ENCODE measurements around the gene DLK1. TPM values are rescaled to one million over a fixed set of nuclear protein-coding genes. Genes with fewer than 3 reads are reported as not detected.

Gene DLK1
- total RNA-seq, 1 experiment from 2014 or later = 0.69 TPM

DNA sequence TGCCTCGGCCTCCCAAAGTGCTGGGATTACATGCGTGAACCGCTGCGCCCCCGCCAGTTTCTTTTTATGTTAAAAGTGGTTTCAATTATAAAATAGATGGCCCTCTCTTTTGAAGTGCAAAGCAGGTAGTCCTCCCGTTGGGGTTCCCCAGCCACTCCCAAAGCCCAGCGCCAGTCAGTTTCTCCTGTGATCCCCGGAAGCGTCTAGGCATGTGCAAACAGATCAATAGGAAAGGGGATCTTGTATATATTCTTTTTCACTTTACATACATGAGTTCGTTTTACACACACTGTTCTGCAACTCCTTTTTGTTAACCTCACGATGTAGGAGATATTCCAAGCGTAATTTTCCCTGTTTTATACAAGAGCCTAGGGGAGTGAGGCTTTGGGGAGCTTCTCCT lies 16.3 kb upstream of the DLK1 start:
- CTCF ChIA-PET = no interaction called here
- intact Hi-C loops (cut with micrococcal nuclease; ENCODE audit: unreplicated experiment) (no loop called here), in situ Hi-C loops (cut with HindIII; ENCODE audit: low pct_unique_long_range_greater_than_20kb, low sequenced_read_pairs) (no loop called here)
- H3K9me3 ChIP-seq (ENCODE audit: control insufficient read depth, insufficient read depth, low read depth, low read length) = no peaks in the 10 kb centered on the region
- no peak overlapping the region for H3K4me3 ChIP-seq (ENCODE audit: low read depth in 2 of 2, low read length in 2 of 2)
- no peaks in the 10 kb centered on the region for H3K36me3 ChIP-seq (ENCODE audit: control insufficient read depth, insufficient read depth, low read length)
- TF ChIP-seq, protein P1, sequence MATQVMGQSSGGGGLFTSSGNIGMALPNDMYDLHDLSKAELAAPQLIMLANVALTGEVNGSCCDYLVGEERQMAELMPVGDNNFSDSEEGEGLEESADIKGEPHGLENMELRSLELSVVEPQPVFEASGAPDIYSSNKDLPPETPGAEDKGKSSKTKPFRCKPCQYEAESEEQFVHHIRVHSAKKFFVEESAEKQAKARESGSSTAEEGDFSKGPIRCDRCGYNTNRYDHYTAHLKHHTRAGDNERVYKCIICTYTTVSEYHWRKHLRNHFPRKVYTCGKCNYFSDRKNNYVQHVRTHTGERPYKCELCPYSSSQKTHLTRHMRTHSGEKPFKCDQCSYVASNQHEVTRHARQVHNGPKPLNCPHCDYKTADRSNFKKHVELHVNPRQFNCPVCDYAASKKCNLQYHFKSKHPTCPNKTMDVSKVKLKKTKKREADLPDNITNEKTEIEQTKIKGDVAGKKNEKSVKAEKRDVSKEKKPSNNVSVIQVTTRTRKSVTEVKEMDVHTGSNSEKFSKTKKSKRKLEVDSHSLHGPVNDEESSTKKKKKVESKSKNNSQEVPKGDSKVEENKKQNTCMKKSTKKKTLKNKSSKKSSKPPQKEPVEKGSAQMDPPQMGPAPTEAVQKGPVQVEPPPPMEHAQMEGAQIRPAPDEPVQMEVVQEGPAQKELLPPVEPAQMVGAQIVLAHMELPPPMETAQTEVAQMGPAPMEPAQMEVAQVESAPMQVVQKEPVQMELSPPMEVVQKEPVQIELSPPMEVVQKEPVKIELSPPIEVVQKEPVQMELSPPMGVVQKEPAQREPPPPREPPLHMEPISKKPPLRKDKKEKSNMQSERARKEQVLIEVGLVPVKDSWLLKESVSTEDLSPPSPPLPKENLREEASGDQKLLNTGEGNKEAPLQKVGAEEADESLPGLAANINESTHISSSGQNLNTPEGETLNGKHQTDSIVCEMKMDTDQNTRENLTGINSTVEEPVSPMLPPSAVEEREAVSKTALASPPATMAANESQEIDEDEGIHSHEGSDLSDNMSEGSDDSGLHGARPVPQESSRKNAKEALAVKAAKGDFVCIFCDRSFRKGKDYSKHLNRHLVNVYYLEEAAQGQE (IDR thresholded peaks at IDR 0.05; ENCODE audit: insufficient read depth in 1 of 2, low read depth in 2 of 2, low read length in 1 of 2) = no peak
- TF ChIP-seq, protein P2, sequence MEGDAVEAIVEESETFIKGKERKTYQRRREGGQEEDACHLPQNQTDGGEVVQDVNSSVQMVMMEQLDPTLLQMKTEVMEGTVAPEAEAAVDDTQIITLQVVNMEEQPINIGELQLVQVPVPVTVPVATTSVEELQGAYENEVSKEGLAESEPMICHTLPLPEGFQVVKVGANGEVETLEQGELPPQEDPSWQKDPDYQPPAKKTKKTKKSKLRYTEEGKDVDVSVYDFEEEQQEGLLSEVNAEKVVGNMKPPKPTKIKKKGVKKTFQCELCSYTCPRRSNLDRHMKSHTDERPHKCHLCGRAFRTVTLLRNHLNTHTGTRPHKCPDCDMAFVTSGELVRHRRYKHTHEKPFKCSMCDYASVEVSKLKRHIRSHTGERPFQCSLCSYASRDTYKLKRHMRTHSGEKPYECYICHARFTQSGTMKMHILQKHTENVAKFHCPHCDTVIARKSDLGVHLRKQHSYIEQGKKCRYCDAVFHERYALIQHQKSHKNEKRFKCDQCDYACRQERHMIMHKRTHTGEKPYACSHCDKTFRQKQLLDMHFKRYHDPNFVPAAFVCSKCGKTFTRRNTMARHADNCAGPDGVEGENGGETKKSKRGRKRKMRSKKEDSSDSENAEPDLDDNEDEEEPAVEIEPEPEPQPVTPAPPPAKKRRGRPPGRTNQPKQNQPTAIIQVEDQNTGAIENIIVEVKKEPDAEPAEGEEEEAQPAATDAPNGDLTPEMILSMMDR (IDR thresholded peaks at IDR 0.05) = no peak
- TF ChIP-seq SIN3A (IDR thresholded peaks at IDR 0.05; ENCODE audit: borderline replicate concordance, insufficient read depth, low read depth, low read length) = no peak
- TF ChIP-seq TCF7L2 (IDR thresholded peaks at IDR 0.05; ENCODE audit: low read depth, low read length) = no peak
- TF ChIP-seq POLR2AphosphoS5 (IDR thresholded peaks at IDR 0.05; ENCODE audit: low read depth, low read length) = no peak
- H3K27ac ChIP-seq (ENCODE audit: low read length) = no peak overlapping the region
- ATAC-seq (no peak), DNase-seq (ENCODE audit: low read depth, low spot score) (no peak)
- H3K4me1 ChIP-seq (ENCODE audit: control insufficient read depth, insufficient read depth, low read length) = no peaks in the 10 kb centered on the region; the same call in none of the 2 replicates
- BruUV-seq (replicated peaks) = no TSS peak
- no peaks in the 10 kb centered on the region for H3K27me3 ChIP-seq (ENCODE audit: control insufficient read depth, insufficient read depth, low read length)
- POLR2A ChIA-PET = no interaction called here

DNA sequence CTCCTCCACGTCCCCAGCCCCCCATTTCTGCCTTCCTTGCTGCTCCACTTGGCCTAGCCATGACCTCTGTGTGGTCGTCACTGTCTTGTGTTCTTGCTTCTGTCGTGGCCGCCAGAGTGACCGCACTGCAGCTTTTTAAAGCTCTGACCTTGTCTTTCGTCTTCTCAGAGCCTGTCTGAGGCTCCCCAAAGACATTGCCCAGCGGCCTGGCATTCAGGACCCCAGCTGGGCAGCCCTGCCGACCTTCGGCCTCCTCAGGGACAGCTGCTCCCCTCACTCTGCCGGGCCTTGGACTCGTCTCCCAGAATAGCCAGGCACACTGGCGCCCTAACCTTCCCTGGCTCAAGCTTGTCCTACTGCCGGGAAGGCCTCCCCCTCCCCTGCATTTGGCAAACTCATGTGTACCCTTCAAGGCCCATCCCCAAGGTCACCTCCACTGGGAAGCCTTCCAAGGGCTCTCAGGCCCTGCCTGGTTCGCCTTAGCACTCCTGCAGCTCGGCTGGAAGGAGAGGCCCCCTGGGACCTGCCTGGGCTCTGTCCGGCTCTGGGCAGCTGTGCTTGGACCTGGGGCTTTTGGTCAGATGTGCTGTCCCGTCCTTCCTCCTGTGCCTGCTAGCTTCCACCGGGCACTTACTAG lies 15.7 kb upstream of the DLK1 start:
- Histone ChIP-seq H3K9me3 (ENCODE audit: control insufficient read depth, insufficient read depth, low read depth, low read length) (no peaks in the 10 kb centered on the region), H3K36me3 (ENCODE audit: control insufficient read depth, insufficient read depth, low read length) (no peaks in the 10 kb centered on the region), H3K27ac (ENCODE audit: low read length) (no peak overlapping the region), H3K4me1 (ENCODE audit: control insufficient read depth, insufficient read depth, low read length) (peaks cover 3% of the 10 kb centered on the region), H3K4me3 (ENCODE audit: low read depth in 2 of 2, low read length in 2 of 2) (no peak overlapping the region), H3K27me3 (ENCODE audit: control insufficient read depth, insufficient read depth, low read length) (no peaks in the 10 kb centered on the region)
- TF ChIP-seq SIN3A (IDR thresholded peaks at IDR 0.05; ENCODE audit: borderline replicate concordance, insufficient read depth, low read depth, low read length) (no peak), TCF7L2 (IDR thresholded peaks at IDR 0.05; ENCODE audit: low read depth, low read length) (no peak), POLR2AphosphoS5 (IDR thresholded peaks at IDR 0.05; ENCODE audit: low read depth, low read length) (no peak)
- TF ChIP-seq, protein P2 (IDR thresholded peaks at IDR 0.05) = no peak
- TF ChIP-seq, protein P1 (IDR thresholded peaks at IDR 0.05; ENCODE audit: insufficient read depth in 1 of 2, low read depth in 2 of 2, low read length in 1 of 2) = no peak
- ChIA-PET POLR2A (no interaction called here), CTCF (no interaction called here)
- in situ Hi-C loops (cut with HindIII; ENCODE audit: low pct_unique_long_range_greater_than_20kb, low sequenced_read_pairs) (no loop called here), intact Hi-C loops (cut with micrococcal nuclease; ENCODE audit: unreplicated experiment) (no loop called here)
- ATAC-seq = no peak
- BruUV-seq (replicated peaks) = no TSS peak
- no peak for DNase-seq (ENCODE audit: low read depth, low spot score)

All from Panc1 (cell line).